ENCODE measurements around the gene ATXN2. TPM values are rescaled to one million over a fixed set of nuclear protein-coding genes. Genes with fewer than 3 reads are reported as not detected.

Gene ATXN2
- total and polyA plus RNA-seq, 8 donors: 12.9 to 28.2 (median 19.4) TPM

DNA sequence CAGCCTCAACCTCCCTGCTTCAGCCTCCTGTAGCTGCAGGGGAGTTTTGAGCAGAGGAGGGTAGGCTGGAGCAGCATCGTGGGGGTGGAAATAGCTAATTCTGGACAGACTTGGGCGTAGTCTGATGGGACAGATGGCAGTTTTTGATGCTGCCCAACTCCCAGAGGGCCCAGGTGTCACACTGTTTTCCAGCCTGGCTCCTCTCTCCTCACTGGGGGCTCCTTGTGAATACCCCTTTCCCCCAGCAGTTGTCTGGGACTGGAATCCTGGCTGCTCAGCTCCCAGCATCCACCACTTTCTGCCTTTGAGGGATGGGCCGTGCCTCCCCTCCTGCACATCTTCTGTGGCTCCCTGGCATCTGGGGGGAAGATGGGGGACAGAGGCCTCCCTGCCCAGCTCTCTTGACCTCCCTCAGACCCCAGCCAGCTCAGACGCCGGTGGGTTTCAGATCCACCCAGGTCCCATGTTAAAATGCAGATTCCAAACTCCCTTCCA is 159.4 kb downstream of the ATXN2 start:
- FAIRE-seq (no peak), DNase-seq (no peak), ATAC-seq (no peak)
- H3K9me3 ChIP-seq: no peaks in the 10 kb centered on the region
- TF ChIP-seq, protein P1, sequence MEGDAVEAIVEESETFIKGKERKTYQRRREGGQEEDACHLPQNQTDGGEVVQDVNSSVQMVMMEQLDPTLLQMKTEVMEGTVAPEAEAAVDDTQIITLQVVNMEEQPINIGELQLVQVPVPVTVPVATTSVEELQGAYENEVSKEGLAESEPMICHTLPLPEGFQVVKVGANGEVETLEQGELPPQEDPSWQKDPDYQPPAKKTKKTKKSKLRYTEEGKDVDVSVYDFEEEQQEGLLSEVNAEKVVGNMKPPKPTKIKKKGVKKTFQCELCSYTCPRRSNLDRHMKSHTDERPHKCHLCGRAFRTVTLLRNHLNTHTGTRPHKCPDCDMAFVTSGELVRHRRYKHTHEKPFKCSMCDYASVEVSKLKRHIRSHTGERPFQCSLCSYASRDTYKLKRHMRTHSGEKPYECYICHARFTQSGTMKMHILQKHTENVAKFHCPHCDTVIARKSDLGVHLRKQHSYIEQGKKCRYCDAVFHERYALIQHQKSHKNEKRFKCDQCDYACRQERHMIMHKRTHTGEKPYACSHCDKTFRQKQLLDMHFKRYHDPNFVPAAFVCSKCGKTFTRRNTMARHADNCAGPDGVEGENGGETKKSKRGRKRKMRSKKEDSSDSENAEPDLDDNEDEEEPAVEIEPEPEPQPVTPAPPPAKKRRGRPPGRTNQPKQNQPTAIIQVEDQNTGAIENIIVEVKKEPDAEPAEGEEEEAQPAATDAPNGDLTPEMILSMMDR (IDR thresholded peaks at IDR 0.05): no peak
- intact Hi-C loops (cut with DNase I): no loop called here
- H3K36me3 ChIP-seq: no peaks in the 10 kb centered on the region
- no peak overlapping the region for H3K4me3 ChIP-seq
- no peak overlapping the region for H3K27ac ChIP-seq
- H3K27me3 ChIP-seq: no peaks in the 10 kb centered on the region
- WGBS, 2 donors: 83% methylated on average over 5 of the region's 5 CpGs
- peaks cover 16 to 30% (median 20%) of the 10 kb centered on the region in 3 donors for H3K4me1 ChIP-seq

DNA sequence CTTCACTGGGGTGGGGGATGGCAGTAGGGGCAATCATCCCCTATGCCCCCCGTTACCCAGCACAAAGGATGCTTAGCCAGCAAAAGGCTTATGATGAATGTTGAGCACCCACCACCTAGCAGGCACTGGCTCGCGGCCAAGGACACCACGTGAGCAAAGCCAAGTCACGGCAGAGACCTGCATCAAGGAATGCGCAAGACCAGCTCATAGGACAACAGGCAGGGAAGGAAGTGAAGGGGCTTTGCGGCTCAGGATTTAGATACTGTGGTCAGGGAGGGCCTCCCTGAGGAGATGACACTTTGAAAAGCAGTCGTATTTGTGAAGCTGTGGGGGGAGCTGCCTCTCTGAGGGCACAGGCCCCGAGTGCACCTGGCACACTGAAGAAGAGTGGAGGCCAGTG is 160.6 kb downstream of the ATXN2 start:
- Histone ChIP-seq H3K36me3 (no peaks in the 10 kb centered on the region), H3K27me3 (no peaks in the 10 kb centered on the region), H3K4me1 (peaks cover 12 to 29% (median 13%) of the 10 kb centered on the region in 3 donors), H3K9me3 (no peaks in the 10 kb centered on the region), H3K27ac (no peak overlapping the region), H3K4me3 (no peak overlapping the region)
- intact Hi-C loops (cut with DNase I): no loop called here
- ATAC-seq: no peak
- DNase-seq: peak in 1 of 6 donors; percentile 70
- TF ChIP-seq, protein P1 (IDR thresholded peaks at IDR 0.05): no peak
- FAIRE-seq: no peak
- 40 to 43% methylated on average over 9 of the region's 9 CpGs for WGBS, 2 donors

- no peaks in the 10 kb centered on the region for H3K27me3 ChIP-seq
- peak in 2 of 4 donors; percentile 7 to 30 for ATAC-seq
- FAIRE-seq: no peak
- no peak overlapping the region for H3K27ac ChIP-seq
- peaks cover 10 to 24% (median 14%) of the 10 kb centered on the region in 3 donors for H3K4me1 ChIP-seq
- no peak for DNase-seq
- TF ChIP-seq, protein P1 (IDR thresholded peaks at IDR 0.05): no peak
- H3K9me3 ChIP-seq: no peaks in the 10 kb centered on the region
- 71 to 73% methylated on average over 8 of the region's 8 CpGs for WGBS, 2 donors
- no peak overlapping the region for H3K4me3 ChIP-seq
- no peaks in the 10 kb centered on the region for H3K36me3 ChIP-seq
- intact Hi-C loops (cut with DNase I): no loop called here
Measured at GRCh38 chr12:111437816-111438454, 161.2 kb downstream of the ATXN2 start.

- no peaks in the 10 kb centered on the region for H3K36me3 ChIP-seq
- 71 to 73% methylated on average over 4 of the region's 4 CpGs for WGBS, 2 donors
- FAIRE-seq: no peak
- no peak for ATAC-seq
- intact Hi-C loops (cut with DNase I): no loop called here
- H3K27ac ChIP-seq: no peak overlapping the region
- DNase-seq: no peak
- TF ChIP-seq, protein P1 (IDR thresholded peaks at IDR 0.05): no peak
- H3K4me3 ChIP-seq: no peak overlapping the region
- peaks cover 18 to 34% (median 25%) of the 10 kb centered on the region in 3 donors for H3K4me1 ChIP-seq
- H3K9me3 ChIP-seq: no peaks in the 10 kb centered on the region
- no peaks in the 10 kb centered on the region for H3K27me3 ChIP-seq
Measured at GRCh38 chr12:111436811-111437210, 162.3 kb downstream of the ATXN2 start.

DNA sequence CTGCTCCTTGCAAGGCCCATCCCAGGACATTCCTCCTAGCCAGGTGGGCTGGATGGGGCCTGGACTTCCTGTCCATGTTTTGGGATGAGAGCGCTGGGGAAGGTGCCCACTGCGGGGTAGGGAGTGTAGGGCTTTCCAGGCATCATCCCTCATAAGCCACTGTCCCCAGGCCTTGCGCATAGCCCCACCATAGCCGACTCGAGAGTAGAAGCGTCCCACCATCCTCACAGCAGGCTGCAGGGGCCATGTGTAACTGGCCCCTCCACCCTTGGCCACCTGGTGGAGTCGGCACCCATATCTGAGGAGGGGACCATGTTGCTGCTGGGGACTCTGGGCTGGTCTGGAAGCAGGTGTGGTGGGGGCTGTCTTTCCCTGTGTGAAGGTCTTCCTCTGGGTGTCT is 162.8 kb downstream of the ATXN2 start:
- H3K36me3 ChIP-seq: no peaks in the 10 kb centered on the region
- intact Hi-C loops (cut with DNase I): no loop called here
- H3K27me3 ChIP-seq: no peaks in the 10 kb centered on the region
- H3K27ac ChIP-seq: no peak overlapping the region
- DNase-seq: no peak
- no peak overlapping the region for H3K4me3 ChIP-seq
- H3K9me3 ChIP-seq: no peaks in the 10 kb centered on the region
- TF ChIP-seq, protein P1 (IDR thresholded peaks at IDR 0.05): no peak
- H3K4me1 ChIP-seq: peaks cover 18 to 39% (median 29%) of the 10 kb centered on the region in 3 donors
- 83 to 88% methylated on average over 7 of the region's 7 CpGs for WGBS, 2 donors
- no peak for FAIRE-seq
- no peak for ATAC-seq
